Transverse colon (tissue), 3 donors: ENCODE data around the gene PSMB7.

Experiments
- CTCF ChIP-seq, 5 experiments: fragments of 200-600 bp in 3 of 5; fragments of 450-650 bp in 2 of 5; sonication (generic) in 3 of 5; IDR thresholded peaks; 1 replicate in 2 of 5; 2 replicates in 3 of 5; pipeline ENCODE4 v1.5.1; 2016 to 2017; ENCODE audit warnings: antibody characterized with exemption in 5 of 5, inconsistent platforms in 3 of 5, mild to moderate bottlenecking in 2 of 5, moderate library complexity in 1 of 5
- POLR2A ChIP-seq: fragments of 450-650 bp; IDR thresholded peaks from one replicate; pipeline ENCODE4 v1.6.1; 2016; ENCODE audit warnings: antibody characterized with exemption, mild to moderate bottlenecking, moderate library complexity

- no peak for TF ChIP-seq POLR2A
- TF ChIP-seq CTCF (IDR thresholded peaks at IDR 0.05) = no peak
Observed at GRCh38 chr9:124442379-124442778, 27.1 kb upstream of the PSMB7 start.
